HepG2 (cell line): ENCODE results near the gene PPFIA4. TPM values are rescaled to one million over a fixed set of nuclear protein-coding genes. Genes with fewer than 3 reads are reported as not detected.

ENCODE experiments used
- ARHGAP35 ChIP-seq: sonication (generic); formaldehyde crosslinking; IDR thresholded peaks from 2 replicates; pipeline ENCODE4 v1.9.0; 2022; ENCODE audit warnings: mild to moderate bottlenecking, inconsistent platforms, moderate library complexity, missing genetic modification reagents, borderline replicate concordance
- GMEB2 ChIP-seq: IDR thresholded peaks from 2 replicates; pipeline ENCODE4 v1.6.1; 2016; ENCODE audit warnings: missing biosample characterization, missing genetic modification reagents, low read depth
- MXD3 ChIP-seq: IDR thresholded peaks from 2 replicates; pipeline ENCODE4 v1.6.1; 2016; ENCODE audit warnings: mild to moderate bottlenecking, missing biosample characterization, missing genetic modification reagents
- NAIF1 ChIP-seq: sonication (generic); formaldehyde crosslinking; IDR thresholded peaks from 2 replicates; pipeline ENCODE4 v1.5.0; 2020; ENCODE audit warnings: mild to moderate bottlenecking, missing genetic modification reagents, borderline replicate concordance
- PRDM4 ChIP-seq: sonication (generic); formaldehyde crosslinking; IDR thresholded peaks from 2 replicates; pipeline ENCODE4 v1.9.0; 2021; ENCODE audit warnings: missing genetic modification reagents, borderline replicate concordance
- TOPORS ChIP-seq: sonication (generic); formaldehyde crosslinking; IDR thresholded peaks from 2 replicates; pipeline ENCODE4 v1.8.0; 2023; ENCODE audit warnings: mild to moderate bottlenecking, missing genetic modification reagents
- ZFP90 ChIP-seq: sonication (generic); formaldehyde crosslinking; IDR thresholded peaks from 2 replicates; pipeline ENCODE4 v1.8.0; 2022; ENCODE audit warnings: missing genetic modification reagents, mild to moderate bottlenecking, inconsistent platforms, borderline replicate concordance
- ZNF143 ChIP-seq: sonication (generic); formaldehyde crosslinking; IDR thresholded peaks from 2 replicates; pipeline ENCODE4 v1.4.0; 2020; ENCODE audit warnings: missing genetic modification reagents
- ZNF468 ChIP-seq: sonication (generic); formaldehyde crosslinking; IDR thresholded peaks from 2 replicates; pipeline ENCODE4 v1.8.0; 2022; ENCODE audit warnings: mild to moderate bottlenecking, moderate library complexity, missing genetic modification reagents
- ZNF546 ChIP-seq: sonication (generic); formaldehyde crosslinking; conservative IDR thresholded peaks from 2 replicates; pipeline ENCODE4 v1.8.1; 2023; ENCODE audit warnings: mild to moderate bottlenecking, missing genetic modification reagents
- ZNF557 ChIP-seq: sonication (generic); formaldehyde crosslinking; IDR thresholded peaks from 2 replicates; pipeline ENCODE4 v1.4.0; 2020; ENCODE audit warnings: missing genetic modification reagents
- ZNF614 ChIP-seq: IDR thresholded peaks from 2 replicates; pipeline ENCODE4 v1.6.1; 2018; ENCODE audit warnings: missing biosample characterization, missing genetic modification reagents, inconsistent platforms, borderline replicate concordance
- ZNF616 ChIP-seq: sonication (generic); formaldehyde crosslinking; IDR thresholded peaks from 2 replicates; pipeline ENCODE4 v1.5.0; 2020; ENCODE audit warnings: low read depth, mild to moderate bottlenecking, missing genetic modification reagents
- ZNF766 ChIP-seq: sonication (generic); formaldehyde crosslinking; IDR thresholded peaks from 2 replicates; pipeline ENCODE4 v1.5.0; 2020; ENCODE audit warnings: missing genetic modification reagents, borderline replicate concordance
- ZNF788 ChIP-seq: sonication (generic); formaldehyde crosslinking; IDR thresholded peaks from 2 replicates; pipeline ENCODE4 v1.5.0; 2020; ENCODE audit warnings: mild to moderate bottlenecking, missing genetic modification reagents, borderline replicate concordance
- ZNF841 ChIP-seq: sonication (generic); formaldehyde crosslinking; IDR thresholded peaks from 2 replicates; pipeline ENCODE4 v1.8.1; 2023; ENCODE audit warnings: missing genetic modification reagents, borderline replicate concordance
- polyA plus RNA-seq, 8 experiments: library from polyadenylated mRNA; depleted of rRNA in 3 of 8; stranded (reverse) in 7 of 8; unstranded in 1 of 8; fragments of >200 nt; fragmentation: Illumina TruSeq in 4 of 8; extraction: Trizol in 4 of 8; gene quantifications; 2 replicates each; pipeline versions ENCODE4 v1.2.1 to v1.2.3, GENCODE V29; 2011 to 2016; ENCODE audit warnings: low read depth in 4 of 8, missing spikeins in 1 of 8, mixed read lengths in 1 of 8; ENCODE audit not compliant: insufficient read depth in 1 of 8
- total RNA-seq, 5 experiments: library from RNA; depleted of rRNA; stranded (reverse); fragments of >200 nt; fragmentation: Illumina TruSeq; extraction: Trizol; gene quantifications; 2 replicates each; pipeline ENCODE4 v1.2.3, GENCODE V29; 2016; ENCODE audit warnings: low read depth in 1 of 5
- TF ChIP-seq, protein P1 (sequence below): IDR thresholded peaks from 2 replicates; pipeline ENCODE4 v1.6.1; 2016
- TF ChIP-seq, protein P2 (sequence below): IDR thresholded peaks from 2 replicates; pipeline ENCODE4 v1.6.1; 2016; ENCODE audit warnings: control low read depth
- TF ChIP-seq, protein P3 (sequence below): fragments of 450-650 bp; IDR thresholded peaks from 2 replicates; pipeline ENCODE4 v1.6.1; 2017

Gene PPFIA4
- total and polyA plus RNA-seq, 2 of the 13 experiments (the other 11 are each of a cell fraction or from before 2014, with no cell fraction given), result 6.4 TPM; not detected in 1

GRCh38 chr1:203006948-203007871 lies 19.1 kb upstream of the PPFIA4 start, which contains the start of gene TMEM183A (continued):
- TF ChIP-seq GMEB2 (CRISPR knock-in tag) (no peak), ZNF616 (CRISPR knock-in tag) (0 out of 2 replicates have a peak, but pooled peaks have one; percentile 61), ZNF766 (CRISPR knock-in tag) (no peak), TOPORS (CRISPR knock-in tag) (no peak), ZNF468 (CRISPR knock-in tag) (no peak), ZNF546 (CRISPR knock-in tag) (peak; percentile 83; the same call in 1 of the 2 replicates), MXD3 (CRISPR knock-in tag) (no peak), ZNF143 (CRISPR knock-in tag) (no peak), ZFP90 (no peak), ARHGAP35 (CRISPR knock-in tag) (no peak; the same call in 1 of the 2 replicates), NAIF1 (0 out of 2 replicates have a peak, but pooled peaks have one; percentile 19), PRDM4 (no peak), ZNF788 (CRISPR knock-in tag) (peak; percentile 71; the same call in 1 of the 2 replicates), ZNF614 (no peak; the same call in 1 of the 2 replicates), ZNF841 (CRISPR knock-in tag) (no peak), ZNF557 (CRISPR knock-in tag) (no peak)
- TF ChIP-seq, protein P1, sequence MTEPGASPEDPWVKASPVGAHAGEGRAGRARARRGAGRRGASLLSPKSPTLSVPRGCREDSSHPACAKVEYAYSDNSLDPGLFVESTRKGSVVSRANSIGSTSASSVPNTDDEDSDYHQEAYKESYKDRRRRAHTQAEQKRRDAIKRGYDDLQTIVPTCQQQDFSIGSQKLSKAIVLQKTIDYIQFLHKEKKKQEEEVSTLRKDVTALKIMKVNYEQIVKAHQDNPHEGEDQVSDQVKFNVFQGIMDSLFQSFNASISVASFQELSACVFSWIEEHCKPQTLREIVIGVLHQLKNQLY (CRISPR knock-in tag), result peak; percentile 31; the same call in 1 of the 2 replicates
- TF ChIP-seq, protein P2, sequence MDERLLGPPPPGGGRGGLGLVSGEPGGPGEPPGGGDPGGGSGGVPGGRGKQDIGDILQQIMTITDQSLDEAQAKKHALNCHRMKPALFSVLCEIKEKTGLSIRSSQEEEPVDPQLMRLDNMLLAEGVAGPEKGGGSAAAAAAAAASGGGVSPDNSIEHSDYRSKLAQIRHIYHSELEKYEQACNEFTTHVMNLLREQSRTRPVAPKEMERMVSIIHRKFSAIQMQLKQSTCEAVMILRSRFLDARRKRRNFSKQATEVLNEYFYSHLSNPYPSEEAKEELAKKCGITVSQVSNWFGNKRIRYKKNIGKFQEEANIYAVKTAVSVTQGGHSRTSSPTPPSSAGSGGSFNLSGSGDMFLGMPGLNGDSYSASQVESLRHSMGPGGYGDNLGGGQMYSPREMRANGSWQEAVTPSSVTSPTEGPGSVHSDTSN (CRISPR knock-in tag), result no peak
- TF ChIP-seq, protein P3, sequence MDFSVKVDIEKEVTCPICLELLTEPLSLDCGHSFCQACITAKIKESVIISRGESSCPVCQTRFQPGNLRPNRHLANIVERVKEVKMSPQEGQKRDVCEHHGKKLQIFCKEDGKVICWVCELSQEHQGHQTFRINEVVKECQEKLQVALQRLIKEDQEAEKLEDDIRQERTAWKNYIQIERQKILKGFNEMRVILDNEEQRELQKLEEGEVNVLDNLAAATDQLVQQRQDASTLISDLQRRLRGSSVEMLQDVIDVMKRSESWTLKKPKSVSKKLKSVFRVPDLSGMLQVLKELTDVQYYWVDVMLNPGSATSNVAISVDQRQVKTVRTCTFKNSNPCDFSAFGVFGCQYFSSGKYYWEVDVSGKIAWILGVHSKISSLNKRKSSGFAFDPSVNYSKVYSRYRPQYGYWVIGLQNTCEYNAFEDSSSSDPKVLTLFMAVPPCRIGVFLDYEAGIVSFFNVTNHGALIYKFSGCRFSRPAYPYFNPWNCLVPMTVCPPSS, result no peak
